NOMO-1 (cell line): ENCODE measurements around the gene KRTAP10-5.
A peak's percentile ranks its signal among the peaks of the same experiment; 100 is the strongest.
"Not testable (repeated sequence)": the region's sequence is repeated elsewhere in the genome, so short reads cannot be mapped to it uniquely, and the experiment has no call there.

Experiments
- DNase-seq, 2 experiments: peaks; one replicate each; lab custom pipeline; 2025; ENCODE audit not compliant: unreplicated experiment in 2 of 2; lab: John Stamatoyannopoulos, UW

Gene KRTAP10-5

DNA sequence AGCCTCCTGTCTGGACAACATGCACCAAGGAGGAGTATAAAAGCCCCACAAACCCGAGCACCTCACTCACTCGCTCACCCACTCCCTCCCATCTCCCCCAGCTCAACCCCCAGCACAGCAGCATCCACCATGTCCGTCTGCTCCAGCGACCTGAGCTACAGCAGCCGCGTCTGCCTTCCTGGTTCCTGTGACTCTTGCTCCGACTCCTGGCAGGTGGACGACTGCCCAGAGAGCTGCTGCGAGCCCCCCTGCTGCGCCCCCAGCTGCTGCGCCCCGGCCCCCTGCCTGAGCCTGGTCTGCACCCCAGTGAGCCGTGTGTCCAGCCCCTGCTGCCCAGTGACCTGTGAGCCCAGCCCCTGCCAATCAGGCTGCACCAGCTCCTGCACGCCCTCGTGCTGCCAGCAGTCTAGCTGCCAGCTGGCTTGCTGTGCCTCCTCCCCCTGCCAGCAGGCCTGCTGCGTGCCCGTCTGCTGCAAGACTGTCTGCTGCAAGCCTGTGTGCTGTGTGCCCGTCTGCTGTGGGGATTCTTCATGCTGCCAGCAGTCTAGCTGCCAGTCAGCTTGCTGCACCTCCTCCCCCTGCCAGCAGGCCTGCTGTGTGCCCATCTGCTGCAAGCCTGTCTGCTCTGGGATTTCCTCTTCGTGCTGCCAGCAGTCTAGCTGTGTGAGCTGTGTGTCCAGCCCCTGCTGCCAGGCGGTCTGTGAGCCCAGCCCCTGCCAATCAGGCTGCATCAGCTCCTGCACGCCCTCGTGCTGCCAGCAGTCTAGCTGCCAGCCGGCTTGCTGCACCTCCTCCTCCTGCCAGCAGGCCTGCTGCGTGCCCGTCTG lies 6.6 kb downstream of the KRTAP10-5 start, which contains the start of gene KRTAP10-4:
Gene KRTAP10-4 (plus strand): TSS at position 100 of the 827 bp plus-strand sequence. CDS start 30 bp downstream, at position 130.
- not testable (repeated sequence) for DNase-seq

DNA sequence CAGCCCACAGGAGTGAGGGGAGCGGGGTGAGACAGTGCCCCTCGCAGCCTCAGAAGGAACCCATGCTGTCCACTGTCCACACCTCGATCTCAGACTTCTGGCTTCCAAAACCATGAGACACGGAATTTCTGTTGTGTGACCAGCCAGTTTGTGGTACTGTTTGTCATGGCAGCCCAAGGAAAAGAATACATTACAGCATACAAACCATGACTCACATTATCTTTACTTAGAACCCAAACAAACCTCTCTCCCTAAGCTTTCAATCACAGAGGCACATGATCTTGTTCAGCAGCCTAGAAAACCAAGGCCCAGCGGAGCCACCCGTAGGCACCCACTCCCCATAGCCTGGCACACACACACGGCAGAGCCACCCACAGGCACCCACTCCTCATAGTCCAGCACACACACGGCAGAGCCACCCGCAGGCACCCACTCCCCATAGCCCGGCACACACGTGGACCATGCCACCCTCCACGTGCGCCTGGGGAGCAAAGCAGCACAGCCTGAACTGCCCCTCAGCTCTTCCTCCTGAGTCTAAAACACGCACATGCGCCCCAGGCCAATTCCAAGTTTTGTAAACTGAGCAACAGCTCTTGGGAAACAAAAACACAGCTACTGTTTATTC lies 7.3 kb downstream of the KRTAP10-5 start:
- DNase-seq = no peak

DNA sequence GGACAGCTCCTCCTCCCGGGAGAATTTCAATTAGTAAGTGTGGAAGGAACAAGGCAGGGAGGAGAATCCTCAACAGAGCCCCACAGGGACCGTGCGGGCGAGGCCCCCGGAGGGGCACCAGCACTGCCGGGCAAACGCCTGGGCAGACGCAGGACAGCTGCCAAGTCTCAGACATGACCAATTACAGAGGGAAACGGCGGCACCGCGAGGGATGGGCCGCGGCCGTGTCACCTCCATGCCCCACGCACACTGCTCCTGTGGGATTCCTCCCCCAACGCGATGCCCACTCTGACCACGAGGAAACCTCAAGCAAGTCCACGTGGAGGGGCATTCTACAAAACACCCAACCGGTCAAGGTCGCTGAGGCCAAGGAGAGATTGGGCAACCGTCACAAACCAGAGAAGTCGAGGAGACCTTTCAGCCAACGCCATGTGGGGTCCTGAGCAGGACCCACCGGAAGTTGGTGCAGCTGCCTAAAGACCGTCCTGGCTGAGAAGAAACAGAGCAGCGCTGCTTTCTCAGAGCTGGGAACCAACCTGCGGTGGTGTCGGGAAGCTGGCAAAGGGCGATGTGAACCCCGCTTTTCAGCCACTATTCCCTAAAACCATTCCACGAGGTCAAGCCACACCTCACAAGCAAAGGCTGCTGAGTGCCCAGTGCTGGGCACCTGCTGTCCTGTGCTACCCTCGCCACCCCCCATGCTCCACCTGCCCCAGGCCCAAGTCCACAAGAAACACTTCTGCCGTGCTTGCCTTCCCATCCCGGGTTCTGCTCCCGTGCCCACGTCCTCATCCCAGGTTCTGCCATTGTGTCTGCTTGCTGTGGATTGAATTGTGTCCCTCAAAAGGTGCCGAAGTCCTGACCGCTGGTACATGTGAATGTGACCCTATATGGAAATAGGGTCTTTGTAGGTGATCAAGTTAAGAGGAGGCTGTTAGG lies 8.3 kb downstream of the KRTAP10-5 start:
- DNase-seq = no peak

DNA sequence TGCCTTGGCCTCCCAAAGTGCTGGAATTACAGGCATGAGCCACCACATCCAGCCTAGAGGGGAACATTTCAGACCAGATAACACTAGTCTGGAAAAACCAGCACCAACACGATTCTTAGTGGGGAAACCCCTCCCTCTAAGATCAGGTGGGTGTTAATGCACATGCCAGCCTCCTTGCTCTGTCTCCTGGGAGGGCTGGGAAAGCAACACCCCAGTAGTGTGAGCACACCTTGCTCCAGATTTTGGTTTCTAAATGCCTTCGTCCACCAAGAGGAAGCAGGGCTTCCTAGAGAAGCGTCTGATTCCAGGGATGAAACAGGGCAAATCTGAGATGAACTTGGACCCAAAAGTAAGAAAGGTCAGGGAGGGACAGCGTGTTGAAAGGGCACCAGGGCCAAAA lies 9.1 kb downstream of the KRTAP10-5 start:
- DNase-seq = no peak

DNA sequence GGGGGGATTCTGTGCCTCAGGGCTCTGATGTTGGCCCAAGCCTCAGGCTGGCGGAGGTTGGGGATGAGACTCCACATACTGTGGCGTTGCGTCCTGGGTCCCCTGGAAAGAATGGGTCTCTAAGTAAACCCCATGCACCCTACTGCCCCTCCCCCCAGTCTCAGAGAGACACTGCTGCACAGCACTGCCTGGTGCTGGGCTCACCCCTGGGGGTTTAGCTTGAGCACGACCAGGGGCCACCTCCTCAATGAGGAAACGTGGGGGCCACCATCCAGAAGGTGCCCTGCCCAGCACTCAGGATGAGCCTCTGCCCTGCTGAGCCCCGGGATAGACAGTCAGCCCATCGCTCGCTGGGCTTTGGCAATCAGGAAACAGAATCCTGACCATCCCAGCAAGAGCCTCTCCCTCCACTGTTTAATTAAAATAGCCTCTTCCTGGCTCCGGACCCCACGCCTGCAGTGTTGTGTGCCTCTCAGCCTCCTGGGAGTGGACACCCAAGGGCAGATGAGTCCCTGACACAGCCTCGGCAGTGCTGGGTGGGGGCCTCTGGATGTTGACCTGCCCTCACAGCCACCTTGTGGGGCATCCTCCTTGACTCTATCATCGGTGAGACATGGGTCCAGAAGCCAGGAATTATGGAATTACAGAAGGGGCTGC lies 10.4 kb downstream of the KRTAP10-5 start:
- no peak for DNase-seq

DNA sequence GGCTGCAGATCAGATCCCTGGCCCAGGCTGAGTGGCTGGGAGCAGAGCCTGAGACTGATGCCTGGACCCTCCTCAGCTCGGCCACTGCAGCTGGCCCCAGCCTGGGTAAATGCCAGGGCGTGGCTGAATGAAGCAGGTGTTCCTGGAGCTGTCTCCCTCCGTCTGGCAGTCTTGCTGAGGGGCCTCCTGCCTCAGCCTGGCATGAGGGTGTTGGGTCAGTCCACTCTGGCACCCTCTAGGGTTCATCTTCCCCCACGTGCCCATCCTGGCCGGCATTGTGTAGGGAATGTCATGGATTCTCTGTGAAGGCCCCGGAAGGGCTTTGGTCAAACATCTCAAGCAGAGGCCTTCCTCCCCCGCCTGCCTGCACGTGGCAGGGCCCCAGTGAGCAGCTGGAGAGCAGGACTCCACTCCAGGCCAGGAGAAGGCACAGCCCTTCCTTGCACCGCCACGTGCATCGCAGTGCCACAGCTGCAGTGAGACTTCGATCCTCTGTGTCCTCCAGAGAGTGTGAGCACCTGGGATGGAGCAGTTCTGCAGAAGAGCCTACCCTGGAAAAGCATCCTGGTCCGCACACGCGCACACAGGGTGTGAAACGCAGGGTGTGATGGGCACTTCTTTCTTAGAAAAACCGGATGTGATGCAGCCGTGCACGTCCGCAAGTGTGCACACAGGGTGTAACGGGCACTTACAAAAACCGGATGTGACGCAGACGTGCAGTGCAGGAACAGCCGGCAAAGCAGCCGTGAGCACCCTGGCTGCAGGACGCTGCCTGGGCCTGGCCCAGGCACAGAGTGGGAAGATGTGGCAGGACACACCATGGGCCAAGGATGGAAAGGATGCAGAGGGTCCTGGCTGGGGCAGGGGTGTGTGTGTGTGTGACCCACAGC lies 11.5 kb downstream of the KRTAP10-5 start:
- DNase-seq = no peak

DNA sequence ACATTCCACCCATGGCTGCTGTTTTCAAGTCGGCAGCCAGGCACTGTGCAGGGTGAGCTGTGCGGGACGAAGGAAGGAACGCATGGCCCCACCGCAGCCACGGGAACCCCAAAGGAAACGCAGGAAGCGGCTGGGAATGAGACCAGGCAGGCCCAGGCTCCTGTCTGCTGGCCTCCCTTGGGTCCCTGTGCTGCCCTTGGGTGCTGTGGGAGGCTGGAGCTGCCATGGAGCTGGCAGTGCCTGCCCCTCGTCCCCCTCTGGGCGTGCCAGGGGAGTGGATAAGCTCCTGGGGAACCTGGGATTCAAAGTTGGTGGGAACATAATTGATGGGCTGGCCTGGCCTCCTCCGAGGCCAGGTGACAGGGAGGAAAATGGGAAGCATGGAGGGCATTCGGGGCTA lies 12.1 kb downstream of the KRTAP10-5 start:
- DNase-seq = no peak

DNA sequence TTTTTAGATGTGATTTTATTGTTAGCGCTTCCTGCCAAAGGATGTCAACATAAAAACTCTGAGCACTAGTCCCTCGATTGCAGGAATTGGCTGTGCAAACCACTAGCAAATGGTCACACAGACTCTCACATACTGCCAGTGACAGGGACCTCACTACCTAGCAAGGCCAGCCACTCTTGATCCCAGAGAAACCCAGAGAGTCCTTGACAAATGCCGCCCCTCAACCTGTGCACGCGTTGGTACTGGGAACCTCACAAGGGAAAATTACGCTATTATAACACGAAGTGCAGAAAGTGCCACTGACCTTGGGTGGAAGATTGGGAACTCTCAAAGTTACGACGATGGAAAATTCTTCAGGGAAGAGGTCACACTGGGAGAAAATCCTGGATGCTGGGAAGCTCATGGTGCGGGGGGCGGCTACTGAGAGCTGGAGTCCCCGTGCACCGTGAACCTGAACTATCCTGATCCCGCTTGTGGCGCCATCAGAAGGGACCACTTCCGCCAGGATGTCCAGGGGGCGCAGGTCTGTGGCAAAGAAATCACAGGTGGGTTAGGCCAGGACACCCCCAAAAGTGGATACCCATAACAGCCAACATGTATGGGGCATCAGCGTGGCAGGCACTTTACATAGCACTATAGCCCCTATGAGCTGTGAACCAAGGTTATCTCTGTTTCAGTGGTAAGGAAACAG lies 12.8 kb downstream of the KRTAP10-5 start:
- DNase-seq = no peak

DNA sequence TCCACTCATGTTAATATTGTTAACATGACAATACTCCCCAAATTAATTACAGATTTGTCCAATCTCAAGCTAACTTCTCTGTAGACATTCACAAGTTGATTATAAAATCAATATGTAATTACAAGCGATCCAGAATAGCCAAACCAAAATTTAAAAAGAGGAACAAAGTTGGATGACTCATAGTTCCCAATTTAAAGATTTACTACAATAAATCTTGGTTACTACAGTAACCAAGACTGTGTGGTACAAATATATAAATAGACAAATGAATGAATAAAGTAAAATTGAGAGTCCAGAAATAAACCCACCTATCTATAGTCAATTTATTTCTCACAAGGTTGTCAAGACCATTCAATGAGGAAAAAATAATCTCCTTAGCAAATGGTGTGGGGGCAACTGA lies 14.0 kb downstream of the KRTAP10-5 start:
- DNase-seq = peak; percentile 28 to 92

DNA sequence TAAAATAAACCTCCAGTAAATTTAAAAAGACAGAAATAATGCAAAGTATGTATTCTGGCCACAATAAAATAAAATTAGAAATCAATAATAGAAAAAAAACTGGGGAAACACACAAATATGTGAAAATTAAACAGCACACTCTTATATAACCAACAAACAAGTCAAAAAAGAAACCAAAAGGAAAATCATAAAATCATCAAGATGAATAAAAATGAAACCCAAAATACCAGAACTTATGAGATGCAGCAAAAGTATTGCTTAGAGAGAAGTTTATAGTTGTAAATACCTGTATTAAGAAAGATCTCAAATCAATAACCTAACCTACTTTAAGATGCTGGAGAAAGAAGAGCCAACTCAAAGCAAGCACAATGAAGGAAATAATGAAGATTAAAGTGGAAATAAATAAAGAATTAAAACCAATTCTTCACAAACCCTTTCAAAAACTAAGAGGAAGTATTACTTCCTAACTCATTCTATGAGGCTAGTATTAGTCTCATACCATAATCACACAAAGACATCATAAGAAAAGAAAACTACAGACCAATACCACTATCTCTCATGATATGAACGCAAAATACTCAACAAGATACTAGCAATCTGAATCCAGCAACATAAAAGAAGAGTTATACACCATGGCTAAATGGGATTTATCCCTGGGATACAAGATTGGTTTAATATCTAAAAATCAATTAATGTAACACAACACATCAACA lies 15.4 kb downstream of the KRTAP10-5 start:
- peak in 1 of 2 experiments; percentile 43 for DNase-seq

DNA sequence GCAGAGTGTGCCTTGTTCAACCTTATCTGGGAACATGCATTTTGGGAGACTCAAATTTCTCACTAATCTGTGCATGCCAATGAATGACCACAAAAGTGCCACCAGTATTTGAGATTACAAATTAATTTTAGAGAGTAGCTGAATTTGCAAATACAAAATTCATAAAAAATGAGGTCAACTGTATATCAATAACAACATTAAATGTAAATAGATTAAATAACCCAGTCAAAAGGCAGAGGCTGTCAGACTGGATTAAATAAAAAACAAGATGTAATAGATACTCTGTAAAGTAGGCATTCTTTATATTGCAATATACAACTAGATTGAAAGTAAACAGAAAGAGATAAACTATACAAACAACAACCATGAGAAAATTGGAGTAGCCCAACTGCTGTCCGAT lies 16.3 kb downstream of the KRTAP10-5 start:
- DNase-seq = no peak

DNA sequence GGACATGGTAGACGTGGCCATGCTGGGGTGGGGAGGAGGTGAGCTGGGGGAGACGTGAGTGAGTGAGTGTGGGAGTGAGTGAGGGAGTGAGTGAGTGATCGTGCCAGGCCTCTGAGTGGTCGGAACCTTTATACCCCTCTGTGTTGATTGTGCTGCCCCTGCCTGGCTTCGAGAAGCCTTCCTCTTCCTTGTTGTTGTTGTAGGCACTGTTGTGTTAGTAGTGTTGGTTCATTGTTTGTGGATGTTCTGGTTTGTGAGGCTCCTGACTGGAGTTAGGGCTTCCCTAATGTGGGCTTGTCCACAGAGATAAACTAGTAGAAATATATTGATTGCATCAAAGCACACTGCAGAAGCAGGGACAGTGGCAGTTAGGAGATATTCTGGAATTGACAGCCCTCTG lies 21.7 kb downstream of the KRTAP10-5 start, which contains the start of gene KRTAP10-3:
Gene KRTAP10-3 (minus strand): TSS at position 101 of the 400 bp plus-strand sequence. CDS start 80 bp downstream, at position 21.
- no peak for DNase-seq

DNA sequence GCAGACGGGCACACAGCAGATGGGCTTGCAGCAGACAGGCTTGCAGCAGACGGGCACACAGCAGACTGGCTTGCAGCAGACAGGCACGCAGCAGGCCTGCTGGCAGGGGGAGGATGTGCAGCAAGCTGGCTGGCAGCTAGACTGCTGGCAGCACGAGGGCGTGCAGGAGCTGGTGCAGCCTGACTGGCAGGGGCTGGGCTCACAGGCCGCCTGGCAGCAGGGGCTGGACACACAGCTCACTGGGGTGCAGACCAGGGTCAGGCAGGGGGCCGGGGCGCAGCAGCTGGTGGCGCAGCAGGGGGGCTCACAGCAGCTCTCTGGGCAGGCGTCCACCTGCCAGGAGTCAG lies 22.1 kb downstream of the KRTAP10-5 start:
- DNase-seq = not testable (repeated sequence)

DNA sequence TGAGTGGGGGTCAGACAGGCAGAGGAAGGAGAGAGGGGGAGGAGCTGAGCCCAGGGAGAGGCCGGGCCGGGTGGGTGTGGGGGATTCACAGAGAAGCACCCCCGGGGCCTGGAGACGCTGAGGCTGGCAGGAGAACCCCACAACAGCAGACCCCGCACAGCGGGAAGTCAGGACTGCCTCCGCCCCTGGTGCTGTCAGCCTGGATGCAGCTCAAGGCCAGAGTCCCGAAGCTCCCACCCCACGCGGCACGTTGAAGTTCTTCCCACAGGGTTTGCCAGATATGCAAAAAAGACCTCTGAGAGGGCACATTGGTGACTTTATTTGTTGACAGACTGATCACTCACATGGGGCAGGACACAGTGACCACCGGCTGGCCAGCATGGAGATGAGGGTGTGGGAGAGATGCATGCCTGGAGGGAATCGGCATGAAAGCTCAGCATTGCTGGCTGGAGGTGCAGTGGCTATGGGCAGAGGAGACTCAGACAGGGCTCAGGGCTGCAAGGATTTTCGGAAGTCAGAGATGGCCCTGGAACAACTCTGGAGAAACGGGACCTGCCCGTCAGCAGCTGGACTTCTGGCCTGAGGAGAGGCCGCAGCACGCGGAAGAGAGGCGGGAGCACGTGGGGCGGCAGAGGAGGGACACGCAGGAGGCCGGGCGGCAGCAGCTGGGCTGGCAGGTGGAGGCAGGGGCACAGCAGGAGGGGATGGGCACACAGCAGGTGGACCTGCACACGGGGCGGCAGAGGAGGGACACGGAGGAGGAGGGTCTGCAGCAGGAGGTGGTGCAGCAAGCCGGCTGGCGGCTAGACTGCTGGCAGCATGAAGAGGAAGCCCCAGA lies 22.7 kb downstream of the KRTAP10-5 start:
- DNase-seq = no peak

DNA sequence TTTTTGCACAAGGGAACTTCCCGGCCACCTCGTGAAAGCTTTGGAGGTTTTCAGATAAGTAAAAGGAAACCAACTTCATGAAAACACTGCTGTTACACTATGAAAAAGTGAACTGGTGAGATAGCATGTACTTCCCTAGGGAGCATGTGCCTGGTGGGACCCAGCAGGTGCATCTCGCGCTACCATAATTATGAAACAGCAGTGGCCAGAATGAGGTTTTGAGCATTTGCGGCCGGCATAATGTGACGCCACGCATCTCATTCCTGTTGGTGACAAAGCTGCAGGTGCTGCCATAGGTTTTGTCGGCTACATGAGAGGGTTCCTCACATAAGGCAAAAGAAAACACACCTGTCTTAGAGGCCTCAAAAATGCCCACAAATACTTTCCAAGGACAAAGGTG lies 23.5 kb downstream of the KRTAP10-5 start:
- DNase-seq = no peak

DNA sequence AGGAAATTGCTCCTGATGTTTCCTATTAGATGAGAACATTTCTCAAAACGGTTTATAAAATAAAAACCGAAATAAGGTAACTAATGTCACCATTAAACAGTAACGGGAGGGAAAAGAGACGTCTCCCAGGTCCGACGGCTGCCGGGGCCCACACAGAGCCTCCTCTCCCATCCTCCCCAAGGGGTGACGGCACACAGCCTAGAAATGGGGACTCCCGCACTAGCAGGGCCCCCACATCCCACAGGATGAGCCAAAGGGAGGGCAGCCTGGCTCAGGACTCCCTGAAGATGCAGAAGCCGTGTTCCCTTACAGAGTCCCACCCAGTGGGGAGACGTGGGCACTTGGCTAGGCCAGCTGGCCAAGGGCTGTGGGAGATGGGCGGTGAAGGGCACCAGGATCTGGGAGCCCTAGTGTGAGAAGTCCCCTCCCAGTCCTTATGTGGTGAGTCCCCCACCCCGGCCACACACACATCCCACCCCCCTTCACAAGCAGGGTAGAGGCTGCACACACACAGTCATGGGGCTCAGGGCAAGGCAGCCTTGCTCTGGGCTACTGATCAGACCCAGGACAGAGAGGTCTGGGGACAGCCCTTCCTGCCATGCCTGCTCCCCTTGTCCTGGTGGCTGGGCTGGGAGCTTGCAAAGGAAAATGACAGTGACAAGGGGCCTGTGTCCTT lies 25.1 kb downstream of the KRTAP10-5 start:
- DNase-seq = no peak

DNA sequence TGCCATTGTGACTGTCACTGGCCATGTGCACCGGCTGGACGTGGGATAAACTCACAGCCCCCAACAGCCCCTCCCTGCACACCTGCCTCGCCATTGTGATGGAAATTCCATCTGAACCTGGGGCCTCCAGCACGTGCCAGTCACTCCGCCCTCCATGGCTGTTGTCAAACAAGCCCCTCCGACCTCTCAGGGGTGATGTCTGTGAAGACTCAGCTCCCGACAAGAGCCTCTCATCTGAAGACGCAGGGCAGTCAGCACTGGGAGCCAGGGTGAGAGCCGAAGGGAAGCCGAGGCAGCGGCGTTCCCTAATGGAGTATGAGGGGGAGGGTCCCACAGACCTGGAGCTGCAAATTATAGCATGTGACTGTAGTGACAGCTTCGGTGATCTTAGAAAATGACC lies 27.7 kb downstream of the KRTAP10-5 start:
- DNase-seq = no peak
